PC-3 (cell line): ENCODE data around the gene RTN1. TPM values are rescaled to one million over a fixed set of nuclear protein-coding genes. Genes with fewer than 3 reads are reported as not detected.

Source experiments
- ATAC-seq: fragments of 200-7000 bp; cut with Tn5 transposase; 2 replicates; pipeline ENCODE4 v1.9.1; 2020; ENCODE audit warnings: mild to moderate bottlenecking, moderate library complexity
- BruUV-seq: library from RNA; stranded (reverse); fragments of 400-500 nt; replicated peaks from 2 replicates; lab custom pipeline; 2021; lab: Mats Ljungman, UMichigan
- CTCF ChIA-PET: fragments of 300-600 bp; sonication (Branson Sonifier 250); formaldehyde crosslinking; loops from one replicate; lab custom pipeline; 2022; ENCODE audit warnings: antibody characterized with exemption; lab: Charles Lee
- POLR2A ChIA-PET: fragments of 300-600 bp; sonication (Branson Sonifier 250); formaldehyde crosslinking; loops from one replicate; lab custom pipeline; 2022; ENCODE audit warnings: antibody characterized with exemption; ENCODE audit not compliant: unreplicated experiment; lab: Charles Lee
- DNase-seq: peaks from one replicate; pipeline ENCODE4 v3.0.0-alpha.2; 2015
- H2AFZ ChIP-seq: fragments of 300-600 bp; sonication (generic); 2 replicates; pipeline ENCODE4 v1.6.0; 2016; ENCODE audit warnings: antibody characterized with exemption, low read length
- H3F3A ChIP-seq: fragments of 300-600 bp; sonication (generic); one replicate; pipeline ENCODE4 v1.6.0; 2017; ENCODE audit warnings: antibody characterized with exemption, low read length, control low read depth, mild to moderate bottlenecking; ENCODE audit not compliant: unreplicated experiment
- H3K27ac ChIP-seq: fragments of 300-600 bp; sonication (generic); 2 replicates; pipeline ENCODE4 v1.5.1; 2016; ENCODE audit warnings: mild to moderate bottlenecking, low read length
- H3K27me3 ChIP-seq: fragments of 300-600 bp; sonication (generic); 2 replicates; pipeline ENCODE4 v1.6.1; 2016; ENCODE audit warnings: low read length, mixed read lengths
- H3K36me3 ChIP-seq: fragments of 300-600 bp; sonication (generic); 2 replicates; pipeline ENCODE4 v1.6.1; 2016; ENCODE audit warnings: low read depth, mixed run types, low read length, mixed read lengths
- H3K4me1 ChIP-seq: fragments of 300-600 bp; sonication (generic); 2 replicates; pipeline ENCODE4 v1.5.1; 2016; ENCODE audit warnings: low read length; ENCODE audit not compliant: insufficient read depth
- H3K4me2 ChIP-seq: fragments of 300-600 bp; sonication (generic); 2 replicates; pipeline ENCODE4 v1.6.0; 2016; ENCODE audit warnings: low read length
- H3K4me3 ChIP-seq: fragments of 300-600 bp; sonication (generic); 2 replicates; pipeline ENCODE4 v1.5.1; 2016; ENCODE audit warnings: mild to moderate bottlenecking, low read length, mixed read lengths
- H3K79me2 ChIP-seq: fragments of 300-600 bp; sonication (generic); 2 replicates; pipeline ENCODE4 v1.6.1; 2017; ENCODE audit warnings: low read length, mixed read lengths
- H3K9ac ChIP-seq: fragments of 300-600 bp; sonication (generic); 2 replicates; pipeline ENCODE4 v1.6.0; 2016; ENCODE audit warnings: mild to moderate bottlenecking, low read length
- H3K9me2 ChIP-seq: fragments of 300-600 bp; sonication (generic); replicated peaks from 2 replicates; pipeline ENCODE4 v1.6.1; 2016; ENCODE audit warnings: mixed run types, low read length, mixed read lengths
- H3K9me3 ChIP-seq: fragments of 300-600 bp; sonication (generic); 2 replicates; pipeline ENCODE4 v1.6.1; 2016; ENCODE audit warnings: low read length, mixed read lengths
- H4K20me1 ChIP-seq: fragments of 300-600 bp; sonication (generic); 2 replicates; pipeline ENCODE4 v1.6.1; 2016; ENCODE audit warnings: low read length, mixed read lengths
- EZH2 ChIP-seq: fragments of 300-600 bp; sonication (generic); IDR thresholded peaks from one replicate; pipeline ENCODE4 v1.6.1; 2017; ENCODE audit warnings: antibody characterized with exemption, mild to moderate bottlenecking, low read length; ENCODE audit not compliant: unreplicated experiment
- EZH2phosphoT487 ChIP-seq: fragments of 300-600 bp; sonication (generic); IDR thresholded peaks from 2 replicates; pipeline ENCODE4 v1.6.1; 2018; ENCODE audit warnings: mild to moderate bottlenecking, antibody characterized with exemption, low read length, borderline replicate concordance
- intact Hi-C: fragments of 100-400 bp; cut with micrococcal nuclease; formaldehyde crosslinking; loops from 2 replicates; pipeline ENCODE4 v1.9.0; 2023
- total RNA-seq: library from RNA; depleted of rRNA; stranded (reverse); fragments of >200 nt; gene quantifications from 2 replicates; pipeline ENCODE4 v1.2.3, GENCODE V29; 2014
- TF ChIP-seq, protein P1 (sequence below): fragments of 300-600 bp; sonication (generic); conservative IDR thresholded peaks from 2 replicates; pipeline ENCODE4 v1.5.1; 2017; ENCODE audit warnings: antibody characterized with exemption, low read depth, mild to moderate bottlenecking, low read length

Gene RTN1
- total RNA-seq, 1 experiment from 2014 or later: not detected

DNA sequence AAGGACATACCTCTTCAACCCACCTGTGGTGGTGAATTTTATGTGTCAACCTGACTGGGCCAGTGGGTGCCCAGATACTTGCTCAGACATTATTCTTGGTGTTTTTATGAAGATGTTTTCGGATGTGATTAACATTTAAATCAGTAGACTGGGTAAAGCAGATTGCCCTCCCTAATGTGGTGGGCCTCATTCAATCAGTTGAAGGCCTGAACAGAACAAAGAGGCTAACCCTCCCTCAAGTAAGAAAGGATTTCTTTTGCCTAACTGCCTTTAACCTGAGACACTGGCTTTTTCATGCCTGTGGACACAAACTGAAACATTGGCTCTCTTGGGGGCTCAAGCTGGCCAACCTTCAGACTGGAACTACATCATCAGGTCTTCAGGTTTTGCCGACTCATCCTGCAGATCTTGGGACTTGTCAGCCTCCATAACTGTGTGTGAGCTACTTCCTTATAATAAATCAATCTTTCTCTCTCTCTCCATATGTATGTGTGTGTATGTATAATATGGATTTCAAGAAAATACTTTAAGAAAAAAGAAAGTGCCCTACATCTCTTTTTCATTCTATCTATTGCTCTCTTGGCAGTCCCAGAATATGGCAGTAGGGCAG, 39.4 kb downstream of the RTN1 start:
- BruUV-seq: no TSS peak
- intact Hi-C loops: no loop called here

DNA sequence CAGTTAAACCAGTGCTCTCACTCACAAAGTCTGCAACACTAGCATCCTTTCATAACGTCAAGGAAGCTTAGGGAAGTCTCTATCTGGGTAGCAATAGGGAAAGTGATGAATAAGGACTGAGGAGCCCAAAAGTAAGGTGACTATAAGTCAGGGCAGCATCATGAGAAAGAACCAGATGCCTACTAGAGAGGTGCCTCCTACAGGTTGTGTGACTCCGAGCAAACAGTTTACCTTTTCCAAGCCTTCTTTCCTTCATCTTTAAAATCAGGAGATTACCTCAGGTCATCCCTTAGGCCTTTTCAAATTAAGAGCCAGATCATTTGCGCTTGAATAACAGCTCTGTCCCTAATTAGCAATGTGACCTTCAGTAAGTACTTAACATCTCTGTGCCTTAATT, 40.2 kb downstream of the RTN1 start:
- ChIA-PET CTCF (no interaction called here), POLR2A (no interaction called here)
- Histone ChIP-seq H3K9me3 (no peaks in the 10 kb centered on the region), H3K27ac (no peak overlapping the region), H3K79me2 (no peaks in the 10 kb centered on the region), H3K9me2 (no peaks in the 10 kb centered on the region), H3K27me3 (peaks cover 43% of the 10 kb centered on the region), H3F3A (no peaks in the 10 kb centered on the region), H3K36me3 (no peaks in the 10 kb centered on the region), H3K9ac (no peak overlapping the region), H3K4me1 (no peaks in the 10 kb centered on the region), H4K20me1 (no peaks in the 10 kb centered on the region), H3K4me3 (no peak overlapping the region), H2AFZ (no peak overlapping the region), H3K4me2 (no peak overlapping the region)
- TF ChIP-seq EZH2: no peak
- no peak for TF ChIP-seq EZH2phosphoT487
- DNase-seq (no peak), ATAC-seq (no peak)
- intact Hi-C loops: no loop called here
- BruUV-seq: no TSS peak

More for the DNA sequence above, 39.4 kb downstream of the RTN1 start:
- Histone ChIP-seq H3K4me3 (no peak overlapping the region), H3K36me3 (no peaks in the 10 kb centered on the region), H3K9ac (no peak overlapping the region), H3K9me2 (no peaks in the 10 kb centered on the region), H3K27ac (no peak overlapping the region), H4K20me1 (no peaks in the 10 kb centered on the region), H3F3A (no peaks in the 10 kb centered on the region), H3K27me3 (peaks cover 42% of the 10 kb centered on the region), H3K79me2 (no peaks in the 10 kb centered on the region), H3K4me1 (no peaks in the 10 kb centered on the region), H2AFZ (no peak overlapping the region), H3K4me2 (no peak overlapping the region), H3K9me3 (no peaks in the 10 kb centered on the region)
- DNase-seq: no peak
- ChIA-PET POLR2A (no interaction called here), CTCF (interaction anchor here (0.6 kb wide), 1 partner anchor 61 kb away, joined by 3 read pairs; no protein-coding TSS in a partner anchor)
- TF ChIP-seq EZH2 (no peak), EZH2phosphoT487 (no peak)
- TF ChIP-seq, protein P1, sequence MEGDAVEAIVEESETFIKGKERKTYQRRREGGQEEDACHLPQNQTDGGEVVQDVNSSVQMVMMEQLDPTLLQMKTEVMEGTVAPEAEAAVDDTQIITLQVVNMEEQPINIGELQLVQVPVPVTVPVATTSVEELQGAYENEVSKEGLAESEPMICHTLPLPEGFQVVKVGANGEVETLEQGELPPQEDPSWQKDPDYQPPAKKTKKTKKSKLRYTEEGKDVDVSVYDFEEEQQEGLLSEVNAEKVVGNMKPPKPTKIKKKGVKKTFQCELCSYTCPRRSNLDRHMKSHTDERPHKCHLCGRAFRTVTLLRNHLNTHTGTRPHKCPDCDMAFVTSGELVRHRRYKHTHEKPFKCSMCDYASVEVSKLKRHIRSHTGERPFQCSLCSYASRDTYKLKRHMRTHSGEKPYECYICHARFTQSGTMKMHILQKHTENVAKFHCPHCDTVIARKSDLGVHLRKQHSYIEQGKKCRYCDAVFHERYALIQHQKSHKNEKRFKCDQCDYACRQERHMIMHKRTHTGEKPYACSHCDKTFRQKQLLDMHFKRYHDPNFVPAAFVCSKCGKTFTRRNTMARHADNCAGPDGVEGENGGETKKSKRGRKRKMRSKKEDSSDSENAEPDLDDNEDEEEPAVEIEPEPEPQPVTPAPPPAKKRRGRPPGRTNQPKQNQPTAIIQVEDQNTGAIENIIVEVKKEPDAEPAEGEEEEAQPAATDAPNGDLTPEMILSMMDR: no peak
- no peak for ATAC-seq

DNA sequence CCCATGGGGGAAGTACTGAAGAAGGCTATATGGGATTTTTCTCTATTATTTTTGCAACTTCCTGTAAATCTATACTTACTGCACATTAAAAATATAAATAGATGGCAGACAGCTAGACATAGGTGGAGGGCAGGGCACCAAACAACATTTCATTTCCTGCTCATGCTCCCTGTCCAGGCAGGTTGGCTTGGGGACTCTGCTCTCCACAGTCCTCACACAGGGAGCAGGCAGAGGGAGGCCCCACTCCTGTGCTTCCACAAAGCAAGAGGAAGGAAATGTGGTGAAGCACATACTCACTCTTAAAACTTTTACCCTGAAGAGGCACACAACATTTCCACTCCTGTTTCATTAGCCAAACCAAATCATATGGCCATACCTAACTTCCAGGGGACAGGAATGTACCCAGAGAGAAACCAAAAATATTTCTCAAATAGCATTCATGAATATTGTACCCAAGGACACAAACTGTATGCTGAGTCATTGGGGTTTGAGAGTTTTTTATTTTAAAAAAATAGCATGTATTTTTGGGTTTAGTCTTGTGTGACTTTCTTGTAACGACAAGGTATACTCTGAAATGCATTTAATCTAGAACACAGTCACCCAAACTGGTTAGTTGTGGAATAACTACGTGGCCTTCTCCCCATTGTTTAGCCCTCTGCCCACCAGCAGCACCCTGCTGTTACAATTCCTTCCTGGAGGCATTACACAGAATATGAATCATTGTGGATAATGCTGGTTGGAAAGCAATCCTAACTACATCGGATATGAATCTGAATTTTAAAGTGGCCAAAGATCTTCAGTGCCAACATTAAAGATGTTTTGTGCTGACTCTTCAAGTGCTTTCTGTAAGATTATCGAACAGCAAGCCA, 40.9 kb downstream of the RTN1 start:
- Histone ChIP-seq H3K9me3 (no peaks in the 10 kb centered on the region), H3K9ac (no peak overlapping the region), H3K9me2 (no peaks in the 10 kb centered on the region), H3K4me1 (no peaks in the 10 kb centered on the region), H3K79me2 (no peaks in the 10 kb centered on the region), H4K20me1 (no peaks in the 10 kb centered on the region), H3F3A (no peaks in the 10 kb centered on the region), H2AFZ (no peak overlapping the region), H3K4me2 (no peak overlapping the region), H3K27me3 (peaks cover 47% of the 10 kb centered on the region), H3K36me3 (no peaks in the 10 kb centered on the region), H3K4me3 (no peak overlapping the region), H3K27ac (no peak overlapping the region)
- ChIA-PET CTCF (no interaction called here), POLR2A (no interaction called here)
- TF ChIP-seq, protein P1: no peak
- TF ChIP-seq EZH2 (no peak), EZH2phosphoT487 (no peak)
- no peak; the same call in 1 of the 2 replicates for ATAC-seq
- DNase-seq: peak; percentile 44
- intact Hi-C loops: no loop called here
- BruUV-seq: no TSS peak
